Lower lobe of right lung (tissue), 2 donors: Measurements from ENCODE around the gene TMEM178B. TPM values are rescaled to one million over a fixed set of nuclear protein-coding genes. Genes with fewer than 3 reads are reported as not detected.
A peak's percentile ranks its signal among the peaks of the same experiment; 100 is the strongest.
"Not testable (repeated sequence)": the region's sequence is repeated elsewhere in the genome, so short reads cannot be mapped to it uniquely, and the experiment has no call there.

Experiments
- ATAC-seq, 2 donors: fragments of 200-7000 bp; cut with Tn5 transposase; one replicate each; pipeline ENCODE4 v1.9.1; 2020 to 2022; ENCODE audit warnings: mild to moderate bottlenecking in 2 of 2, moderate library complexity in 2 of 2
- DNase-seq: peaks from one replicate; pipeline ENCODE4 v3.0.0-alpha.2; 2020
- H3K27ac ChIP-seq: fragments of 200-600 bp; one replicate; pipeline ENCODE4 v1.8.0; 2022
- H3K27me3 ChIP-seq: fragments of 200-600 bp; one replicate; pipeline ENCODE4 v1.8.0; 2022; ENCODE audit warnings: low read depth
- H3K36me3 ChIP-seq: fragments of 200-600 bp; one replicate; pipeline ENCODE4 v1.8.0; 2022; ENCODE audit warnings: mild to moderate bottlenecking
- H3K4me1 ChIP-seq: fragments of 200-600 bp; one replicate; pipeline ENCODE4 v1.8.0; 2022
- H3K4me3 ChIP-seq: fragments of 200-600 bp; one replicate; pipeline ENCODE4 v1.8.0; 2022; ENCODE audit warnings: mild to moderate bottlenecking
- H3K9me3 ChIP-seq: fragments of 200-600 bp; one replicate; pipeline ENCODE4 v1.8.0; 2022
- CTCF ChIP-seq: fragments of 200-600 bp; IDR thresholded peaks from one replicate; pipeline ENCODE4 v1.8.0; 2022; ENCODE audit warnings: antibody characterized with exemption, mild to moderate bottlenecking
- intact Hi-C: fragments of 100-400 bp; cut with DNase I; formaldehyde crosslinking; loops from one replicate; pipeline ENCODE4 v1.11.0; 2022
- total RNA-seq: library from RNA; stranded (reverse); fragmentation: NEBNext Ultra II Directional; extraction: Animal tissue kit (Norgen Biotek cat#: 25700); gene quantifications from one replicate; pipeline ENCODE4 v1.2.1, GENCODE V29; 2021
- donor health status: DM: no; HTN: yes; CAD: no; lungs with severe emphysema.

TMEM178B gene
- total RNA-seq, 1 donor from 2014 or later: 0.18 TPM

GRCh38 chr7:141053626-141054025, 20.2 kb upstream of the TMEM178B start:
- H3K27me3 ChIP-seq: peaks cover 7% of the 10 kb centered on the region
- no peaks in the 10 kb centered on the region for H3K36me3 ChIP-seq
- no peak overlapping the region for H3K4me3 ChIP-seq
- TF ChIP-seq CTCF: no peak
- no peak overlapping the region for H3K27ac ChIP-seq
- H3K9me3 ChIP-seq: peaks cover 8% of the 10 kb centered on the region
- ATAC-seq: no peak
- no peak for DNase-seq
- H3K4me1 ChIP-seq: no peaks in the 10 kb centered on the region
- intact Hi-C loops: no loop called here

GRCh38 chr7:141055146-141055545, 18.7 kb upstream of the TMEM178B start:
- no peak for TF ChIP-seq CTCF
- Histone ChIP-seq H3K4me1 (no peaks in the 10 kb centered on the region), H3K4me3 (no peak overlapping the region), H3K27ac (no peak overlapping the region), H3K27me3 (peaks cover 7% of the 10 kb centered on the region), H3K36me3 (no peaks in the 10 kb centered on the region), H3K9me3 (peaks cover 8% of the 10 kb centered on the region)
- no peak for ATAC-seq
- intact Hi-C loops: no loop called here
- DNase-seq: no peak

- no peak overlapping the region for H3K27ac ChIP-seq
- DNase-seq: no peak
- H3K9me3 ChIP-seq: peaks cover 8% of the 10 kb centered on the region
- no peaks in the 10 kb centered on the region for H3K36me3 ChIP-seq
- H3K4me3 ChIP-seq: no peak overlapping the region
- no peak for TF ChIP-seq CTCF
- ATAC-seq: no peak
- no peaks in the 10 kb centered on the region for H3K4me1 ChIP-seq
- peaks cover 7% of the 10 kb centered on the region for H3K27me3 ChIP-seq
- intact Hi-C loops: no loop called here
Observed at GRCh38 chr7:141057788-141058187, 16.1 kb upstream of the TMEM178B start.

- H3K36me3 ChIP-seq, DNase-seq, ATAC-seq, H3K4me3 ChIP-seq, H3K27ac ChIP-seq, intact Hi-C loops, H3K9me3 ChIP-seq: not testable (repeated sequence)
- peaks cover 18% of the 10 kb centered on the region for H3K4me1 ChIP-seq
- H3K27me3 ChIP-seq: peaks cover 43% of the 10 kb centered on the region
Observed at GRCh38 chr7:141067856-141068255, 6.0 kb upstream of the TMEM178B start.

GRCh38 chr7:141071260-141071854, 2.5 kb upstream of the TMEM178B start:
- TF ChIP-seq CTCF: peak; percentile 12
- Histone ChIP-seq H3K27me3 (peaks cover 78% of the 10 kb centered on the region), H3K9me3 (no peaks in the 10 kb centered on the region), H3K27ac (no peak overlapping the region), H3K4me1 (peaks cover 35% of the 10 kb centered on the region), H3K4me3 (peak overlapping the region; percentile 55), H3K36me3 (no peaks in the 10 kb centered on the region)
- no peak for DNase-seq
- intact Hi-C loops: no loop called here
- ATAC-seq: peak in 1 of 2 donors; percentile 17

- no peaks in the 10 kb centered on the region for H3K36me3 ChIP-seq
- peak overlapping the region; percentile 55 for H3K4me3 ChIP-seq
- ATAC-seq (peak in 1 of 2 donors; percentile 29), DNase-seq (no peak)
- no peak overlapping the region for H3K27ac ChIP-seq
- peaks cover 35% of the 10 kb centered on the region for H3K4me1 ChIP-seq
- intact Hi-C loops: no loop called here
- TF ChIP-seq CTCF: no peak
- H3K27me3 ChIP-seq: peaks cover 83% of the 10 kb centered on the region
- H3K9me3 ChIP-seq: no peaks in the 10 kb centered on the region
Observed at GRCh38 chr7:141071855-141072547, 1.9 kb upstream of the TMEM178B start.
